IPS-NIHi11 (cell line): ENCODE results near the gene SERINC2.

Experiments used
- DNase-seq: peaks from one replicate; pipeline ENCODE4 v3.0.0; 2012; ENCODE audit warnings: mixed read lengths, low spot score

Gene SERINC2

DNA sequence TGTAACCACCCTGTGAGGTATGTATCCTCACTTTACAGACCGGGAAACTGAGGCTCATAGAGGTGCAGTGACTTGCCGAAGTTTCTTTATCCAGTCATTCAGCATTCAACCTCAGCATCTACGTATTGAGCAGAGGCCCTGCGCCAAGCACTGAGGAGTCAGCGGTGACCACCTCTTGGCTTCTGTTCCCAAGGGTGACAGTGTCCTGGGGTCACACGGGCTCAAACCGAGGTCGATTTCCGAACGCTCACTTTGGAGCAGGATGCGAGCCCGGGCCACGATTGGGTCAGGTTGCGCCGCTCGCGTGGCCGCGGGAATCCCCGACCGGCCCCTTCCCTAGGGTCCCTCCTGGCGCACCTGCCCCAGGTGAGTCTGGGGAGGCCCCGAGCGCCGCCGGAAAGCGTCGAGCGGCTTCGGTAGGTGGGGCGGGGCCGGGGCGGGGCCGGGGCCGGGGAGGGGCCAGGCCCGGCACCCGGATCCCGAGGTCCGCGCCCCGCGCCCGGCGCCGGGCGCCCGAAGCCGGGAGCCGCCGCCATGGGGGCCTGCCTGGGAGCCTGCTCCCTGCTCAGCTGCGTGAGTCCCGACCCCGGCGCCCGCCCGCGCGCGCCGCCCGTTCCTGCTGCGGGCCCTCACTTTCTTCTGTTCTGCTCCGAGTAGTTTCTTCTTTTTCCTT lies at the start of gene SERINC2:
SERINC2 (plus strand) TSS at position 482 of the 673 bp plus-strand sequence; CDS start at position 535, 53 bp downstream.
- peak; percentile 96 for DNase-seq

- DNase-seq, result no peak
Observed at GRCh38 chr1:31364561-31365250, 48.3 kb upstream of the SERINC2 start.

DNA sequence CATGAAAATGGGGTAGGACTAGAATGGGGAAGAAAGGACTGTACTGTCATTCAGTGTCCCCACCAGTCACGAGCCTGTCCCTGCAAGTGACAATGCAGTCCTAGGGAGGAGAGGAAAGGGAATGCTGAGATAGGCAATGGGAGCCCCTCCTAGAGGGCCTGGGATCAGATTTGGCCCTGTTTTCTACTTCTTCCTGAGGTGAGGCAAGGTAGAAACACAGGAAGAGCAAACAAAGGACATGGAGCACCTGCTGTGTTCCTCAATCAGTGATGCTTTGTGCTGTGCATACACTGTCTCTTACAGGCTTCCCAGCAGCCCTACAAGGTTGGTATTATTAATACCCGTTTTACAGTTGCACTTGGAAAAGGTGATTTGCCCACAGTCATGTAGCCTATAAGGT lies 46.2 kb upstream of the SERINC2 start:
- DNase-seq, result no peak

GRCh38 chr1:31368611-31369107 lies 44.4 kb upstream of the SERINC2 start:
- no peak for DNase-seq

DNA sequence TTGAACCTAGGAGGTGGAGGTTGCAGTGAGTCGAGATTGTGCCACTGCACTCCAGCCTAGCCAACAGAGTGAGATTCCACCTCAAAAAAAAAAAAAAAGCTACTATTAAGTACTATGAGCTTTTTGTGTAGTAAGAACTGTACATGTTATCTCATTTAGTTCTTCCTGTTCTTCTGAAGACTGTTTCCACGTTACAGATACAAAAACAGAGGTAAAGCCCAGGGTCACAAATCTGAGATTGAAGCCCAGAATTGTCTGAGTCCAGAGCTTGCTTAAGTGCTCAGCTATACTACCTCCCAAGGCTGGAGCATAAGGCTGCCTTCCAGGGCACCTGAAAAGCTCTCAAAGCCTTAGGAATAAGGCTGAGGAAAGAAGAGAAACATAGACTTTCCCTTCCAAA lies 43.0 kb upstream of the SERINC2 start:
- DNase-seq, result no peak

- DNase-seq, result no peak
Observed at GRCh38 chr1:31370565-31370964, 42.4 kb upstream of the SERINC2 start.

DNA sequence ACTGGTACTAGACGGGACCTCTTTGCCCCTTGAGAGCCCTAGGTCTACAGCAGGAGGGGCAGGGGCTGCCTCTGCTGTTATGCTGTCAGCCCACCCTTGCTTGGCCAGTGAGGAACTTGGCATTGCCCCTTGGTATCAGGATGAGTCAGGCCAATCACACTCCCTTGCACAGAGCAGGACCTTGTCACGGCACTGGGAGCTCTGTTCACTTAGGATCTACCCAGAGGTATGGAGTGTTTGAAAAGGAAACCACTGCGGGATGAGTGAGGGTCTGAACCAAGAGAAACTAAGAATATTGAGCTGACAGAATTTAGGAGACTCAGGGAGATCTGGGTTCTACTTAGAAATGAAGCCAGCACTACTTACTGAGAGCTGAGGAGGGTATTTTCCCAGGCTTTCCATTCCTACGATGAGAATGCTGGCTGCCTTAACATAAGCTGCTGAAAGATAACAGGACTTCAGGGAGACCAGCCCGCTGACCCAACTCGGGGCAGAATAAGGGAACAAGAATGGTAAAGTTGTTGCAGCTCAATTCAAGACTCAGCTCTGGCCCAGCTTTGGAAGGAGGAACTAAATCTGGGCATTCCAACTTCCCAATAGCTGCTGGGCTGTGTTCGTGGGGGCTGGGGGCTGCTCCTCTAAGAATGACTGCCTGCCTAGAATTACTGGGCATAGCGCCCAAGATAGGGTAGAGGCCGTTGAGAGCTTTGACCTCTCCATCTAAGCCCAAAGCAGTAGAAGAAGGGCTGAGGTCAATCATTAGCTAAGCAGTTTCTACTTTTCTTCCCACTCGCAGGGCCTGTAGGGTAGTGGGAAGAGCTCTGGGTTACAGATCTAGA lies 41.7 kb upstream of the SERINC2 start:
- DNase-seq, result no peak

DNA sequence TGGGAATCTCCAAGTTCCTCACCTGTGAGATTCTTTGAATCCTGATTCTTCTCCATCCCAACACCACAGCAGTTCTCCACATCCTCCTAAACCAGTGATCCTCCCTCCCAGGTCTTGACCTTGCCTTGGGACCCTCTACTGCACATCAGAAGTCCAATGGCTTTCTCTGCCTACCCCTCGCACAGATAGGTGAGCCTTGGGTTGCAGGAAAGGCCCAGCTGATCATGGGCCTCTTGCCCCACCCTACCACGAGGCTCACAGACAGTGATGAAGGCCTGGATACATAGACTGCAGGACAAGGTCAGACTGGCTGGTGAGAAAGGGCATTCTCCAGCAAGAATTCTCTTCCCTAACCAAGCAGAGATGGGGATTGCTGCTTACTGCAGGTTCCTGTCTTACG lies 41.0 kb upstream of the SERINC2 start:
- no peak for DNase-seq

DNA sequence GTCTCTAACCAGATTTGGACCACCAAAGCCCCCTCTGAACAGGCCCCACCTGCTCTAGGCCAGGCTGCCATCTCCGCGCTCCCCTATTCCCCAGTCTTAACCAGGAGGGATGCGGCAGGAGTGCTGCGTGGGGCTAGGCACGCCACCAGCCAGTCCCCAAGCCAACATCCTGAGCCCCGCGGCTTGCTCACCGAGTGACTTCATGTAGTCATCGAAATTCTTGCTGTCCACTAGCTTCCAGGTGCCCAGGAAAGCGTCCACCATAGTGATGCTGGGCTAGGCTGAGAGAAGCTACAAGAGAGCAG lies 40.3 kb upstream of the SERINC2 start:
- no peak for DNase-seq

- peak; percentile 92 for DNase-seq
Observed at GRCh38 chr1:31373056-31373896, 39.7 kb upstream of the SERINC2 start, which contains the start of gene FABP3. Gene FABP3 (minus strand): TSS chr1:31373076. CDS start chr1:31373014, 62 bp downstream.

DNA sequence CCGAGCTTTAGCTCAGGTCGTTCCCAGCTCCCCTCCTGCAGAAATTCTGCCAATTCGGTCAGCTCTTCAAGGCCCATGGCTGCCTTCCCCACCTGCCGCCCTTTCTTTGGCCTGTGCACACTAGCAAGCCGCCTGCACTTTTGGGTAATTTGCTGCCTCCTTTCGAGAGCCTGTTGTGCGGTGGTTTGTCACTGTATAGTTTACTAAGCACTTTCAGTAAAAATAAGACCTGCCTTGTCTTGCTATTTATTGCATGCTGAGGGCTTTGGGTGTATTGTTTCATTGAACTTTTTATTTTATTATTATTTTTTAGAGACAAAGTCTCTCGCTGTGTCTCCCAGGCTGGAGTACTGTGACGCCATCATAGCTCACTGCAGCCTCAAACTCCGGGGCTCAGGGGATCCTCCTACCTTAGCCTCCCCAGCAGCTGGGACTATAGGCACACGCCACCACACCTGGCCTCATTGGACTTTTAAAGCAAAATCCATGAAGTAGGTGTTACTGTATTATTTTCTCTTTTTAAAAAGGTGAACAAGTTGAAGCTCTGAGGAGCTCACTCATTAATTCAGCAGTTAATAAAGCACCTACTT lies 39.0 kb upstream of the SERINC2 start:
- no peak for DNase-seq

GRCh38 chr1:31374511-31375196 lies 38.4 kb upstream of the SERINC2 start:
- DNase-seq, result no peak

- peak; percentile 65 for DNase-seq
Observed at GRCh38 chr1:31376375-31377134, 36.5 kb upstream of the SERINC2 start.

- no peak for DNase-seq
Observed at GRCh38 chr1:31377364-31377863, 35.6 kb upstream of the SERINC2 start.

- no peak for DNase-seq
Observed at GRCh38 chr1:31378001-31378400, 35.0 kb upstream of the SERINC2 start.

DNA sequence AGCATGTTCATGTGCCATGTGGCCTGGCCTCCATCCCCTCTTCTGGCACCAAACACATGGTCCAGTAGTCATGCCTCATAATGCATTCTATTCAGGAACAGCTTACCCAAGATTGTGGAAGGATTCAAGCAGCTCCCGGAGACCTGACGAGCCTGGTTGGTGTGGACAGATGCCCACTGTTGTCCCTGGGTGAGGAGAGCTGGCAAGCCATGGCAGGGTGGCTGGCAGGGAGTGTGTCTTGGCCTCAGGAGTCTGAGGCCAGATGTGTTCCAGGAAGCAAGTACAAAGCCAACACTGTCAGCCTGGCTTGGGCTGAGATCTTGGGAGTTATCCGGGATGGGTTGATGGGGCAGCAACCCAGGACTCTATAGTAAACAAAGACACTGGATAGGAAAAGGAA lies 32.8 kb upstream of the SERINC2 start:
- no peak for DNase-seq

- DNase-seq, result no peak
Observed at GRCh38 chr1:31381394-31382294, 31.4 kb upstream of the SERINC2 start.

DNA sequence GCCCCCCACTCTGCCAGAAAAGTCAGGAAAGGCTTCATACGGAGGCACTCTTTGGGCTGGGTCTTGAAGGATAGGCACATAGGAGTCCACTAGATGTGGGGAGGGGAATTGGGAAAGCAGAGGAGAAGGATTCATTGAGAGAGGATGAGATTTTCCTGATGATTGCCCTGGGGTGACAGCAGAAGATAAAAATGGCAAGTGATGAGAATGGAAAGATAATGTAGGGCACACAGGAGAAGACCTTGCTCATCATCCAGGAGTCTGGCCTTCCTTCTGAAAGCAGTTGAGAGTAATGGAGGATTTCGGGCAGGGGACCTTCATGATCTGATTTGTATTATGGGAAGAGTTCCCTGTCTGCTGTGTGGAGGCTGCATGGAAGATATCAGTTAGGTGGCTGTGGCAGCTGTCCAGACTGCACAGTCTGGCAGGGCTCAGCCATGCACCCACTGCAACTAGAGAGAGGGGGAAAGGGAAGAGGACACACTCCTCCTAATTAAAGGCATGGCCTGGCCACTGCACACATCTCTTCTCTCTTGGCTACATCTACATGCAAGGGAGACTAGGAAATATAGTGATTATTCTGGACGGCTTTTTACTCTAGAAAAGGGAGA lies 30.5 kb upstream of the SERINC2 start:
- no peak for DNase-seq
